Right ventricle myocardium inferior (tissue), 1 donor: ENCODE measurements around the gene STAG2. TPM values are rescaled to one million over a fixed set of nuclear protein-coding genes. Genes with fewer than 3 reads are reported as not detected.
"Not testable (repeated sequence)": the region's sequence is repeated elsewhere in the genome, so short reads cannot be mapped to it uniquely, and the experiment has no call there.

ENCODE experiments used
- ATAC-seq: fragments of 200-7000 bp; cut with Tn5 transposase; one replicate; pipeline ENCODE4 v1.9.1; 2020; ENCODE audit warnings: mild to moderate bottlenecking, moderate library complexity
- DNase-seq: peaks from one replicate; pipeline ENCODE4 v3.0.0; 2021; ENCODE audit errors: missing footprints
- intact Hi-C: fragments of 100-400 bp; cut with DNase I; formaldehyde crosslinking; loops from one replicate; pipeline ENCODE4 v1.11.0; 2022
- total RNA-seq: library from RNA; stranded (reverse); fragmentation: NEBNext Ultra II Directional; extraction: Animal tissue kit (Norgen Biotek cat#: 25700); gene quantifications from one replicate; pipeline ENCODE4 v1.2.1, GENCODE V29; 2021
- donor health status: DM: no; HTN: yes; CAD: no; lungs with severe emphysema.

The STAG2 gene
- total RNA-seq, 1 donor from 2014 or later, result 32.9 TPM

- ATAC-seq (no peak), DNase-seq (no peak)
- intact Hi-C loops, result no loop called here
Observed at GRCh38 chrX:124113621-124114600, 152.4 kb downstream of the STAG2 start.

GRCh38 chrX:124117325-124117724, 155.8 kb downstream of the STAG2 start:
- DNase-seq, result no peak
- intact Hi-C loops, result no loop called here
- no peak for ATAC-seq

- DNase-seq, result no peak
- intact Hi-C loops, result no loop called here
Observed at GRCh38 chrX:124125471-124125870, 164.0 kb downstream of the STAG2 start.

GRCh38 chrX:124127496-124127895, 166.0 kb downstream of the STAG2 start:
- no peak for DNase-seq
- intact Hi-C loops, result no loop called here
- no peak for ATAC-seq

More at GRCh38 chrX:124125471-124125870, 164.0 kb downstream of the STAG2 start:
- no peak for ATAC-seq

GRCh38 chrX:124132437-124132836, 170.9 kb downstream of the STAG2 start:
- intact Hi-C loops, ATAC-seq, DNase-seq: not testable (repeated sequence)

GRCh38 chrX:124145749-124146148, 184.2 kb downstream of the STAG2 start:
- no peak for ATAC-seq
- intact Hi-C loops, result no loop called here
- DNase-seq, result no peak

- ATAC-seq (no peak), DNase-seq (no peak)
- intact Hi-C loops, result no loop called here
Observed at GRCh38 chrX:124151195-124151594, 189.7 kb downstream of the STAG2 start.

Other genes with a start within 250 kb of the STAG2 start
- 25.4 TPM for gene THOC2, start 228.7 kb upstream of the STAG2 start, total RNA-seq
- 21.4 TPM for gene XIAP, start 101.7 kb upstream of the STAG2 start, total RNA-seq